HG02970 (cell line): ENCODE results near the gene NUP62CL.
A peak's percentile ranks its signal among the peaks of the same experiment; 100 is the strongest.
"Not testable (repeated sequence)": the region's sequence is repeated elsewhere in the genome, so short reads cannot be mapped to it uniquely, and the experiment has no call there.

Source experiments
- ATAC-seq: cut with Tn5 transposase; IDR thresholded peaks from one replicate; pipeline ENCODE4 v1.9.1; 2021; ENCODE audit warnings: mild to moderate bottlenecking, moderate library complexity, moderate number of reproducible peaks; ENCODE audit not compliant: unreplicated experiment, low FRiP score

The NUP62CL gene

DNA sequence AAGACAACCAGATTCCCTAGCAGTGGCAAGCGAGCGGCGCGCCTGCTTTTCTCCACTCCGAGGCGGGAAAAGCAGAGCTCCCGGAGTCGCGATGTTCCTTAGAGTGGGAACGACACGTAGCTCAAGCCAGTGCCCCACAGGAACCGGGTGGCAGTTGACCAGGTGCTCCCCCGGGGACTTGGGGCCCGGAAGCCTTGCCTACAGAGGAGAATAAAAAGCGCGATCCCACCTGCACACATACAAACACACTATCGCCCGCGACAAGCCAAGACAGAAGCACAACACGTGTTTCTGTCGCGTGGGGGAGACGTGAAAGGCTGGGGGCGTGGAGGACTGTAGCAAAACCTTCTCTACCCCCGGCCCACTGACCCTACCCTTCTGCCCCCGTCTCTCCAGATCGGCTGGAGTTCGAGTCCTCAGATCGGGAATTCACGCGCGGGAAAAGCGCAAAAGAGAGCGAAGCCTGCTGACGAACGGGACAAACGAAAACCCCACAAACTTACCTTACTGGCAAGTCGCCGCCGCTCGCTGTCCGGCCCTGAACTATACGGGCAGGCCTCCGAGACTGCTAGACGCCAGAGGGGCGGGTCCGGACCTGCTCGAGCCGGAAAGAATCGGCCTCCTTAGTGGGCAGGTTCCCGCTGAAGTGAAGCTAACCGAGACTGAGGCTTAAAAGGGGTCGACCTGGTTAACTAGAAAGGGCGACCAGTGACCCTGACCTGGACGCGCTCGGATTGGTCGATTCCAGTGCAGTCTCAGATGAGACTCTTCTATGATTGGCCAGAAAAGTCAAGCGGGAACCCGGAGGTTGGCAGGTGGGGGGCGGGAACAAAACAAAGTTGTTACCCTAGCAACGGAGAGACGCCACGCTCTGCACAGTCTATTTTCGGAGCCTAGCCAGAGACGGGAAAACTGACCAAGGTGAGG lies at the start of gene NUP62CL, which contains the start of gene DNAAF6:
Gene NUP62CL (minus strand): TSS at position 664 of the 927 bp plus-strand sequence. CDS start 31,287 bp downstream, outside the sequence.
Gene DNAAF6 (plus strand): TSS at position 842 of the 927 bp plus-strand sequence. CDS start 6,265 bp downstream, outside the sequence.
- ATAC-seq: peak; percentile 91

GRCh38 chrX:107228486-107228819 lies 22.2 kb upstream of the NUP62CL start:
- no peak for ATAC-seq

DNA sequence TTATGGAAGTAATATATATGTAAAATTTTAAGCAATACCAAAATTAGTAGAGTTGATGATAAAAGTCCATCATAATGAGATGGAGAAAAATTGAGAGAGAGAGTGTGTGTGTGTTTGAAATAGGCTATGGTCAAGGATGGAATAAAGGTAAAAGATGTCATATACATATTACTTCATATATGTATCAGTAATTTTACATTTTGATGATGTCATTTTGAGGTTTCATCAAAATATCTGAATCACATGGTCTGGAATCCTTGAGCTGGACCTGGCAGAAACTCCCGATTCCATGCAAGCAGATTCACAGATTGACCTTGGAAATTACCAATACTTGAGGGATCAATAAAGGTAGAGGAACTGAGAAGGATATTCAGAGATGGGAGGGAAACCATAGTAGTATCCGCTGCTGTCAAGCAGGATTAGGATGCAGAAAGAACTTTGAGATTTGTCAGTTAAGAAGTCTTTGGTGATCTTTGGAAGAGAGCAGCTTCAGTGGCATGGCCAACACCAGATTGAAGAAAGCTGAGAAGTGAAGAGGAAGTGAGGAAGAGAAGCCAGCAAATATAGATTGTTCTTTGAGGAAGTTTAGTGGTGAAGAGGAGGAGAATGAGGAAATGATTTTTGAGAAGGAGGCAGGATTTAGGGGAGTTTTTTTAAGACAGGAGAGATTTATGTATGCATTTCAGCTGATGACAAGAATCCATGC lies 21.7 kb upstream of the NUP62CL start:
- ATAC-seq: no peak

DNA sequence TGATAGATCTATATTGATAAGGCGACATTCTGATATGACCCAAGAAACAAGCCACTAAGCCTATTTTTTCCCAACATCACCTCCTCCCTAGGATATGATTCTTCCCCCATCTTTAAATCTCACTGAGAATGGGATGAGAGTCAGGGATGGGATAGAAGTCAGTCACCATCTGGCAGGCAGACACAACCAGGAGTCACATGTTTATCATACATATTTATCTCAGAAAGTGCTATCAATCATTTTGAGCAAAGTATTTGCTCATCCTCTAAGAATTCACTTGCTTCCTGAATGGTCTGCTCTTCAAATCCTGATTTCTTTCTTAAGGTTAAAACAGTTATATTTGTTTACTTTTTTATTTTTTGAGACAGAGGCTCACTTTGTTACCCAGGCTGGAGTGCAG lies 20.5 kb upstream of the NUP62CL start:
- ATAC-seq: no peak

- no peak for ATAC-seq
These were observed 7.2 kb upstream of the NUP62CL start for GRCh38 chrX:107213477-107213876.

DNA sequence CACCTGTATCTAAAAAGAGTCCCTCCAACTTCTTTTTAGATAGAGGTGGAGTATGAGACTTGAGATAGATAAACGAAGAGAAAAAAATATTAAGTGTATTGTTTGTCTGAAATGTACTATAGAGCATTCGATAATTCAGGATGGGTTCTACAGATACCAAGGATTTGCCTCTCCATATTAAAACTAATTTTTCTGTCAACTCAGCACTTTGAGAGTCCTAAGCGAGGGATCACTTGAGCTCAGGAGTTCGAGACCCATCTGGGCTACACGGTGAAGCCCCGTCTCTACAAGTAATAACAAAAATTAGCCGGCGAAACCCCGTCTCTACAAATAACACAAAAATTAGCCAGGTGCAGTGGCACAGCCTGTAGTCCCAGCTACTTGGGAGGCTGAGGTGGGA lies 1.7 kb upstream of the NUP62CL start:
- no peak for ATAC-seq

- ATAC-seq: no peak
These were observed 856 bp upstream of the NUP62CL start for GRCh38 chrX:107207089-107207488.

DNA sequence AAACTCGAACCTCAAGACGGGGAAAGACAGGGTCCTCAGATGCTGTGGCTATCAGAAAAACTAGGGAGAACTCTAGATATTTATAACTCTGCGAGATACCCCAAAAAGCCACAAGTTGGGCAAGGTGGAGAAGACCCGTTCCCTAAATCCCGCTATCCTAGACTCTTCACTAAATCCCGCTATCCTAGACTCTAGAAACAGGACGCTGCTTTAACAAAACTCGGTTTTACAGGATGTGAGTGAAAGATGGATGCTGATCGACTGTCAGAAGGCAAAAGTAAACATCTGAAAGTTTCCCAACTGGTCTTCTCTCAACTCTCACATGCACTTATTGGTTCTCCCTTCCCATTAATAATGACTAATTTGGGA lies 448 bp upstream of the NUP62CL start:
- no peak for ATAC-seq

DNA sequence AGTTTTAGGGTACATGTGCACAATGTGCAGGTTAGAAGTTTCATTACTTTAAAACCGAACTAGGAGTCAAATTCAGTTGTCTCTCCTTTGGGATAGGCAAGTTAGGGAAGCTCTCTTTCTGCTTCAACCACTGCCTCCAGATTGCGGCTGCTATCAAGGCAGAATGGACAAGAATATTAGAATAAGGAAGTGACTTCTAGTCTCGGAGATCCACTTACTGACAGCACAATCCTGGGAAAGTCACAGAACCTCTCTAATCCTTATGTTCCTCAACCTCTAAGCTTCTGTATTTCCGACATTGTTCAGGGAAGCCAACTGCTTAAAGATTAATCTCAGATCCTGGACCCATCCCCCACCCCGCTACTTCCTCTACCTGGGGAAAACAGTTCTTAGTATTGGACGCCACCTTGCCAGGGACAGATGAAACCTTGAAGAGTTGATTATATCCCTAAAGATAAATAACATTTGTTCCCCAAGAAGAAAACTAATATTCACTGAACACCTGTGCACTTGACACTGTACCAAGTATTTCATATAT lies 2.1 kb downstream of the NUP62CL start:
- no peak for ATAC-seq

- ATAC-seq: no peak
These were observed 6.7 kb downstream of the NUP62CL start for GRCh38 chrX:107199491-107199890.

- not testable (repeated sequence) for ATAC-seq
These were observed 8.2 kb downstream of the NUP62CL start for GRCh38 chrX:107198074-107198473.

- ATAC-seq: no peak
These were observed 8.9 kb downstream of the NUP62CL start for GRCh38 chrX:107197319-107197718.

- ATAC-seq: no peak
These were observed 34.7 kb downstream of the NUP62CL start for GRCh38 chrX:107171369-107172102.

- no peak for ATAC-seq
These were observed 37.5 kb downstream of the NUP62CL start for GRCh38 chrX:107168712-107169111.

DNA sequence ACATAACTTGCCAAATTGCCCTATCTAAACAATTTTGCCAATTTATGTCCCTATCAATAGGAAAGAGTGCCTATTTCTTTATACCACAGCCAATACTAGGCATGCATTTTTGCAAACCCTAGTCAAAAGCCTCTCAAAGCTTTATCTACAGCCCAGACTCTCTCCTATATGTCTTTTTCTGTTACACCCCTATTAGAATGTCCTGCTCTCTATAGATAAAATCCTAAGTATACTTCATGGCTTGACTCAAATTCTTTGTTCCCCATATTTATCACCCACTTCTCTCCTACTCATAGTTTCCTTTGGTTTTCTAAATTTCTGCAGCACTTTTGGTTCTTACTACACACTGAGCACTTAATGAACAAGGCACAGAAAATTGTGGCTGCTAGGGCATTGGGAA lies 38.0 kb downstream of the NUP62CL start:
- ATAC-seq: no peak

- no peak for ATAC-seq
These were observed 38.9 kb downstream of the NUP62CL start for GRCh38 chrX:107167163-107167921.

DNA sequence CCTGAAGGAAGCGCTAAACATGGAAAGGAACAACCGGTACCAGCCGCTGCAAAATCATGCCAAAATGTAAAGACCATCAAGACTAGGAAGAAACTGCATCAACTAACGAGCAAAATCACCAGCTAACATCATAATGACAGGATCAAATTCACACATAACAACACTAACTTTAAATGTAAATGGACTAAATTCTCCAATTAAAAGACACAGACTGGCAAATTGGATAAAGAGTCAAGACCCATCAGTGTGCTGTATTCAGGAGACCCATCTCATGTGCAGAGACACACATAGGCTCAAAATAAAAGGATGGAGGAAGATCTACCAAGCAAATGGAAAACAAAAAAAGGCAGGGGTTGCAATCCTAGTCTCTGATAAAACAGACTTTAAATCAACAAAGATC lies 48.6 kb downstream of the NUP62CL start:
- not testable (repeated sequence) for ATAC-seq

DNA sequence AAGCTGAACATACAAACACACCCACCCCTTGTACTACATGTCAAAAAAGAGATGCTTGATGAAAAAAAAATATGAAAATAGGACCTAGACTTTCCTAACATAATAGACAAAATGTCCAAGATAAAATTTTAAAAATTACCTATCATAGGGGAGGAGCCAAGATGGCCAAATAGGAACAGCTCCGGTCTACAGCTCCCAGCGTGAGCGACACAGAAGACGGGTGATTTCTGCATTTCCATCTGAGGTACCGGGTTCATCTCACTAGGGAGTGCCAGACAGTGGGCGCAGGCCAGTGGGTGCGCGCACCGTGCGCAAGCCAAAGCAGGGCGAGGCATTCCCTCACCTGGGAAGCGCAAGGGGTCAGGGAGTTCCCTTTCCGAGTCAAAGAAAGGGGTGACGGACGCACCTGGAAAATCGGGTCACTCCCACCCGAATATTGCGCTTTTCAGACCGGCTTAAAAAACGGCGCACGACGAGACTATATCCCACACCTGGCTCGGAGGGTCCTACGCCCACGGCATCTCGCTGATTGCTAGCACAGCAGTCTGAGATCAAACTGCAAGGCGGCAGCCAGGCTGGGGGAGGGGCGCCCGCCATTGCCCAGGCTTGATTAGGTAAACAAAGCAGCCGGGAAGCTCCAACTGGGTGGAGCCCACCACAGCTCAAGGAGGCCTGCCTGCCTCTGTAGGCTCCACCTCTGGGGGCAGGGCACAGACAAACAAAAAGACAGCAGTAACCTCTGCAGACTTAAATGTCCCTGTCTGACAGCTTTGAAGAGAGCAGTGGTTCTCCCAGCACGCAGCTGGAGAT lies 50.4 kb downstream of the NUP62CL start:
- ATAC-seq: not testable (repeated sequence)
